ENCODE results near the gene FAM131B. TPM values are rescaled to one million over a fixed set of nuclear protein-coding genes. Genes with fewer than 3 reads are reported as not detected.

FAM131B gene
- total RNA-seq, 1 experiment from 2014 or later = 17.3 TPM

DNA sequence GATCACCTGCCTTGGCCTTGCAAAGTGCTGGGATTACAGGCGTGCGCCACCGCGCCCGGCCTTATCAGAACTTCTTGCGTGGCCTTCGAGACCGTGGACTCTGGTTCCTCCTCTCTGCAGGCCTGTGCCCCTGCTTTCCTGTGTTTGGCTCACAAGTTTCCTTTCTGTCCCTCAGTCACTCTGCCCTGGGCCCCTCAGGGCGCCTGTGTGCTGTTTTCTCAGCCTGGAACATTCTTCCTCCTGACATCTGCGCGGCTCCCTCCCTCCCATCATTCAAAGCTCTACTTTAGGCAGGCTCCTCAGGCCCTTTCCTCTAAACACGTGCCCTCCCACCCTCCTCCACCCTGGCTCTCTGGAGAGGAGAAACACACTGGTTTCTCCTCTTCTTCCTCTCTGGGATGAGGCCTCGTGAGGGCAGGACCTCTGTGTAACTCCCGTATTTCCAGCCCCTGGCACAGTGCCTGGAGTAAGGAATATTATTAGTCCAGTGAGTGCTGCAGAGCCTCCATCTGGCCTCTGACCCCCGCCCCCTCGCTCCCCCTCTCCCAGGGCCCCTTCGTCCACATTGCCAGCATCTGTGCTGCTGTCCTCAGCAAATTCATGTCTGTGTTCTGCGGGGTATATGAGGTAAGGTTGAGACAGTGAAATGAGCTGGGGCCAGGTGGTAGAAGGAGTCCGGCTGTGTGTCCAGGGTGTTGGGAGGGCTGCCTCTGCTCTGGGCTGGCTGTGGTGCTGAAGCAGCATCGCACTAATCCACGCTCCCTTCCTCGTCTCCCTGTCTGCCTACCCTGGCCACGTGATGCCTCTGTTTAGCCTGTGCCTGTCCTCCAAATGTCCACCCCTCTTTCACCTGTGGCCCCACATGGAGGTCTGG lies 39.5 kb downstream of the FAM131B start:
- H3K9ac ChIP-seq (ENCODE audit: extremely low read depth, insufficient read length, low read length) = no peak overlapping the region
- H3T11ph ChIP-seq (ENCODE audit: low read length) = no peak overlapping the region
- no peaks in the 10 kb centered on the region for H3K27me3 ChIP-seq (ENCODE audit: insufficient read depth, low read length)
- Mint-ChIP-seq H3K4me1 (peaks cover 19 to 26% of the 10 kb centered on the region in 2 experiments), H3K27me3 (ENCODE audit: low read depth) (peaks cover 4% of the 10 kb centered on the region), H3K4me3 (no peak overlapping the region), H3K27ac (peak overlapping the region in 1 of 3 experiments; percentile 28; a peak in 2 of 7 replicates), H3K36me3 (ENCODE audit: insufficient read depth in 1 of 3, low read depth in 3 of 3) (no peaks in the 10 kb centered on the region; a peak in 1 of 7 replicates), H3K9me3 (no peaks in the 10 kb centered on the region; a peak in 1 of 5 replicates)
- H3K79me1 ChIP-seq (ENCODE audit: insufficient read depth, low read depth, low read length, poor library complexity, severe bottlenecking) = no peaks in the 10 kb centered on the region
- H3K14ac ChIP-seq (ENCODE audit: insufficient read depth, low read length) = no peak overlapping the region
- no peak overlapping the region for H2AFZ ChIP-seq (ENCODE audit: low read length)
- no peaks in the 10 kb centered on the region for H4K20me1 ChIP-seq (ENCODE audit: control insufficient read depth, insufficient read depth, insufficient read length)
- no peaks in the 10 kb centered on the region for H3K9me3 ChIP-seq (ENCODE audit: control insufficient read depth, low read depth, low read length)
- H2BK15ac ChIP-seq (ENCODE audit: low read depth, low read length) = no peak overlapping the region
- DNase-seq = no peak
- no peak overlapping the region for H3K56ac ChIP-seq (ENCODE audit: insufficient read length, low read depth, low read length)
- H2AK5ac ChIP-seq (ENCODE audit: insufficient read length, low read length) = no peak overlapping the region
- H4K91ac ChIP-seq (ENCODE audit: insufficient read length, low read depth, low read length) = no peak overlapping the region
- no CpG with 5 or more reads among the region's 23 CpGs for WGBS (ENCODE audit: extremely low coverage, insufficient read length, low lambda C conversion rate)
- H3K4me1 ChIP-seq (ENCODE audit: insufficient read depth, low read length) = no peaks in the 10 kb centered on the region
- H3K23ac ChIP-seq (ENCODE audit: insufficient read length, low read depth, low read length) = no peak overlapping the region
- no peak overlapping the region for H3K4ac ChIP-seq (ENCODE audit: low read depth, low read length)
- H2BK5ac ChIP-seq (ENCODE audit: insufficient read length, low read length) = no peak overlapping the region
- H2BK12ac ChIP-seq (ENCODE audit: insufficient read length, low read depth, low read length) = no peak overlapping the region
- no peak overlapping the region for H4K8ac ChIP-seq (replicated peaks; ENCODE audit: insufficient read length, low read depth, low read length)
- H2BK120ac ChIP-seq (ENCODE audit: low read depth, low read length, poor library complexity, severe bottlenecking) = no peak overlapping the region
- TF ChIP-seq, protein P1, sequence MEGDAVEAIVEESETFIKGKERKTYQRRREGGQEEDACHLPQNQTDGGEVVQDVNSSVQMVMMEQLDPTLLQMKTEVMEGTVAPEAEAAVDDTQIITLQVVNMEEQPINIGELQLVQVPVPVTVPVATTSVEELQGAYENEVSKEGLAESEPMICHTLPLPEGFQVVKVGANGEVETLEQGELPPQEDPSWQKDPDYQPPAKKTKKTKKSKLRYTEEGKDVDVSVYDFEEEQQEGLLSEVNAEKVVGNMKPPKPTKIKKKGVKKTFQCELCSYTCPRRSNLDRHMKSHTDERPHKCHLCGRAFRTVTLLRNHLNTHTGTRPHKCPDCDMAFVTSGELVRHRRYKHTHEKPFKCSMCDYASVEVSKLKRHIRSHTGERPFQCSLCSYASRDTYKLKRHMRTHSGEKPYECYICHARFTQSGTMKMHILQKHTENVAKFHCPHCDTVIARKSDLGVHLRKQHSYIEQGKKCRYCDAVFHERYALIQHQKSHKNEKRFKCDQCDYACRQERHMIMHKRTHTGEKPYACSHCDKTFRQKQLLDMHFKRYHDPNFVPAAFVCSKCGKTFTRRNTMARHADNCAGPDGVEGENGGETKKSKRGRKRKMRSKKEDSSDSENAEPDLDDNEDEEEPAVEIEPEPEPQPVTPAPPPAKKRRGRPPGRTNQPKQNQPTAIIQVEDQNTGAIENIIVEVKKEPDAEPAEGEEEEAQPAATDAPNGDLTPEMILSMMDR (conservative IDR thresholded peaks at IDR 0.05) = no peak
- H3K27ac ChIP-seq (ENCODE audit: insufficient read length, low read depth, low read length) = no peak overlapping the region
- no peaks in the 10 kb centered on the region for H3K79me2 ChIP-seq (ENCODE audit: insufficient read depth, low read length)
- H3K4me2 ChIP-seq (ENCODE audit: insufficient read depth, insufficient read length, low read length) = no peak overlapping the region
- no peak overlapping the region for H2BK20ac ChIP-seq (ENCODE audit: low read depth, low read length, poor library complexity, severe bottlenecking)
- H4K5ac ChIP-seq (ENCODE audit: insufficient read length, low read depth, low read length) = no peak overlapping the region
- H3K23me2 ChIP-seq (ENCODE audit: insufficient read length, low read depth, low read length, poor library complexity, severe bottlenecking) = no peaks in the 10 kb centered on the region
- H3K18ac ChIP-seq (ENCODE audit: insufficient read length, low read depth, low read length) = no peak overlapping the region
